Activated T-helper 1 cell treated with anti-CD3 and anti-CD28 coated beads, Interleukin-2, amount 50 U/mL, for 16 hours (primary cell): ENCODE data around the gene SRGAP1.
"Not testable (repeated sequence)": the region's sequence is repeated elsewhere in the genome, so short reads cannot be mapped to it uniquely, and the experiment has no call there.

Experiments used
- DNase-seq, 2 donors: peaks; one replicate each; pipeline ENCODE4 v3.0.0-alpha.2; 2020; ENCODE audit warnings: low read depth in 1 of 2, low spot score in 1 of 2

Gene SRGAP1

DNA sequence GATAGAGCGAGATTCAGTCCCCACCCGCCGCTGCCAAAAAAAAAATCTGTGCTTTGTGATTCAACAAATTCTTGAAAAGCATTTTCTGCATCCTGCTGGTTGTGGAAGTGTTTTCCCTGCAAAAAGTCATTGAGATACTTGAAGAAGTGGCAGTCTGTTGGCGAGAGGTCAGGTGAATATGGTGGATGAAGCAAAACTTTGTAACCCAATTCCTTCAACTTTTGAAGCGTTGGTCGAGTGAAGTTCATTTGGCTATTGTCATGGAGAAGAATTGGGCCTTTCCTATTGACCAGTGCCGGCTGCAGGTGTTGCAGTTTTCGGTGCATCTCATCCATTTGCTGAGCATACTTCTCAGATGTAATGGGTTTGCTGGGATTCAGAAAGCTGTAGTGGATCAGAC lies 20.9 kb downstream of the SRGAP1 start:
- DNase-seq, result no peak

DNA sequence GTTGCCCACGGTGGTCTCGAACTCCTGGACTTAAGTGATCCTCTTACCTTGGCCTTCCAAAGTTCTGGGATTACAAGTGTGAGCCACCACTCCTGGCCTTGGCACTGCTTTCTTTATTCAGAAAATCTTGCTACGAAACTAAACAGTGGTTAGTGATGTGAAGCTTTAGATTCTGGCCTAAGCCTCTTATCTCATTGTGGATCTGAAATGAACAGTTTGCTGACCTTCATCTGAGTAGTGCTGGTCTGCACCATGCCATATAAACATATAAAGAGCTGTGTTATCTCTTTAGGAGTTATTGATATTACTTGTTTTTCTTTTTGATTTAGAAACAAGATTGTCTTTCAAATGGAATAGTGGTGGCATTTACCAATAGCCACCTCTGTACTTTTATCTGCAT lies 22.6 kb downstream of the SRGAP1 start:
- no peak for DNase-seq

DNA sequence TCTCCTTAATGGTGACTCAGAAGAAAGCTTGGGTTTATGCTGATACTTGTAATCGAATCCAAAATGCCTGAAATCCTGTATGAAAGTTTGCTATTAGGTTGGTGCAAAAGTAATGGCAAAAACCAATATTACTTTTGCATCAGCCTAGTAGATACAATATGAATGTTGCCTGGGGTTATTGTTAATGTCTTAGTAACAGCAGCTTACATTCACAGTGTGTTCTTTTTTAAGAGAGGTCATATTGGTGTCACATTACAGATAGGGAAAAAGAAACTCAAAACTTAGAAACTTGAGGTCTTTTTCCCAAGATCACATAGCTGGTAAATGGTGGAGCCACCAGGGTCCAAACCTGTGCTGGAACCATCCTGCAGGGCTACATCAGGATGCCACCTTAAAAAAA lies 25.2 kb downstream of the SRGAP1 start:
- no peak for DNase-seq

DNA sequence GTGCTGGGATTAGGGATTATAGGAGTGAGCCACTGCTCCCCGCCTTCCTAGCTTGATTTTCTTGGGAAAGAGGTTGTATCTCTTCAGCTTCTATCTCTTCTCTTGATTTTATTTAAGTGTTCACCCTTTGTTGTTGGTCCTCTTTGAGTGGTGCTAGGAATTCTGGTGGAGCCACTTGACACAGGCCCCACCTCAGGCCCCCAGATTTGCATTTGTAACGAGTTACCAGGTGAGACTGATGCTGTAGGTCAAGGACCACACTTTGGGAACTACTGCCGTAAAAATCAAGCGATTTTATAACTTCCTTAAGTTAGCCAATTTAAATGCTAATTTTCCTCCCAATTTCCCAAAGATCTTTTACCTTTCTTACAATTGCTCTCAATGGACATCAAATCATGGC lies 26.3 kb downstream of the SRGAP1 start:
- DNase-seq, result no peak

DNA sequence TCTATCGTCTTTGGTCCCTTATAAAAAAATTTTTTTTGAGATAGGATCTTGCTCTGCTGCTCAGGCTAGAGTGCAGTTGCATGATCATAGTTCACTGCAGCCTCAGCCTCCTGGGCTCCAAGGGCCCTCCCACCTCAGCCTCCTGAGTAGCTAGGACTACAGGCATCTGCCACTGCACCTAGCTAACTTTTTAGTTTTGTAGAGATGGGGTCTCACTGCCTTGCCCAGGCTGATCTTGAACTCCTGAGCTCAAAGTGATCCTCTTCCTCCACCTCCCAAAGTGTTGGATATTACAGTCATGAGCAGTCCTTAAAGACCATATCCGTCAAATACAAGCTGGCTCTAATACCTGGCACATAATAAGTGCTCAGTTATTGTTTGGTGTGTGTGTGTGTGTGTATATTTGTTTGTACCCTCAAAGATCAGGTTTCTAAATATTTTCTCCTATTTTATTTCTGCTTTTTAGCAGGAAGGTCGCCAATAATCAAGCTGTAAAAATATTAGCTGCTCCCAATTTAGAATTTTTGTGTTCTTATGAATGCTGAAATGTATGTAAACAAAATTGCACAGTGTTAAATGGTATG lies 30.5 kb downstream of the SRGAP1 start:
- DNase-seq, result no peak

DNA sequence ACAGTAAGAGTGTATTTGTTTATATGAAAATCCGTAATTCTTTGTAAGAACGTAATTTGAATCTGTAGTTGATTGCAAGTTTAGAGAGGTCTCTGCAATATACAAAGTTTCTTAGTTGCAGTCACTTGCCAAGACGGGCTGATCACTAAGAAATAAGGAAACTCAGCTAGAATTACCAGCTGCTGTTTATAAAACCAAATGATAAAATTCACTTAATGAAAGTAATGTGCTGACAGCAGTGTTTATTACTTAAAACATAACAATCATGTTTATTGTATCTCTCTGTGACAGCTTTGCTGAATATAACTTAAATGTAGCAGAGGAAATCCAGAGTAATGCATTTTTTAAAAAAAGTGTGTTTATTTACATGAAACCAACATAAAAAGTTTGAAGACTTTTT lies 31.2 kb downstream of the SRGAP1 start:
- DNase-seq, result no peak

DNA sequence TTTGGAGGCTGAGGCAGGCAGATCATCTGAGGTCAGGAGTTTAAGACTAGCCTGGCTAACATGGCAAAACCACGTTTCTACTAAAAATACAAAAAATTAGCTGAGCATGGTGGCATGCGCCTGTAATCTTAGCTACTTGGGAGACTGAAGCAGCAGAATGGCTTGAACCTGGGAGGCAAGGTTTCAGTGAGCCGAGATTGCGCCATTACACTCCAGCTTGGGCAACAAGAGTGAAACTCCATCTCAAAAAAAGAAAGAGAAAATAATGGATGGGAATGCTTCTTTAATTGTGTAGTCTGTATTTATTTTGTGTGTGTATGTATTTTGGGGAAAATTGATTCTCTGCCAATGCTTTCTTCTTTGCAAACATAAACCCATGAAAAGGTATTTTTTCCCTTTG lies 32.5 kb downstream of the SRGAP1 start:
- DNase-seq, result no peak

DNA sequence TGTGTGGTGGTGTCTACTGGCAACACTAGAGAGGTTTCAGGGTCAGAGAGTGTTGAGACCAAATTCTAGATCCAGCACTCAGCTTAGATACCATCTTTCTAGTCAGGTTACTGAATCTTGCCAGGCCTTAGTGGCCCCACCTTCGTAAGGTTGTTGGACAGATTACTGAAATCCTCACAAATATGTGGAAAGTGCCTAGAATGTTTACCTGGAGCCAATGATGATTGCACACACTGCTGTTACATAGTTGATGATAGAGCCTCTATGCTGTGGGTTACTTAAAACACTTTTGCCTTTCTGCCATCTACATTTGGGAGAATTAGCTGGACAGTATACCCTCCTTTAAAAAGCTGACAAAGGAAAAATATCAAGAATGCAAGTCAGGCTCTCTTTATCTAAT lies 33.2 kb downstream of the SRGAP1 start:
- DNase-seq, result no peak

DNA sequence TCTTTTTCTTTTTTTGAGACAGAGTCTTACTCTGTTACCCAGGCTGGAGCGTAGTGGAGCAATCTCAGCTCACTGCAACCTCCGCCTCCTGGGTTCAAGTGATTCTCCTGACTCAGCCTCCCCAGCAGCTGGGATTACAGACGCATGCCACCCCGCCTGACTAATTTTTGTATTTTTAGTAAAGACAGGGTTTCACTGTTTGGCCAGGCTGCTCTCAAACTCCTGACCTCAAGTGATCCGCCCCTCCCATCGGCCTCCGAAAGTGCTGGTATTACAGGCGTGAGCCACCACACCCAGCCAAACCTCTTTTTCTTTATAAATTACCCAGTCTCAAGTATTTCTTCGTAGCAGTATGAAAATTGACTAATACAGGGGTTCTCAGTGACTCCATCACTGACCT lies 35.7 kb downstream of the SRGAP1 start:
- DNase-seq, result not testable (repeated sequence)

DNA sequence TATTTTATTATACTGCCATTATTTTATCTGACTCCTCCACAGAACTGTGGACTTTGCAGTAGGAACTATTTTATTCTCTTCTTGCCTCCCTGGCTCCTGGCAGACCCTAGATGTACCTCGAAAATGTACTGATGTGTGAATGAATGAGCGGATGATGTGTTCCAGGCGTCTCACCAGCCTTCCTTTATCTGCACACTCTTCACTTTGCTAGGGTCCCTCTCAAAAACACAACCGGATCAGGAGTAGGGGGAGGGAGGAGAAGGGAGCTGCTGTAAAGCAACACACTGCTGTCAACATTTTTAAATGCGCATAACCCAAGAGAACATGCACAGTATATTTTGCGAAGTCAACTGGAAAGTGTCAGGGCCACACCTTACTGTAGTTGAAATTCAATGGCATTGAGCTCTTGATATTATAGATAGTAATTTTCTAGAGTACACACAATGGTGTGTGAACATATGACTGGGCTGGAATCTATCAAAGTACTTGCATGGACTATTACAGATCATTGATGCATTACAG lies 36.3 kb downstream of the SRGAP1 start:
- no peak for DNase-seq

DNA sequence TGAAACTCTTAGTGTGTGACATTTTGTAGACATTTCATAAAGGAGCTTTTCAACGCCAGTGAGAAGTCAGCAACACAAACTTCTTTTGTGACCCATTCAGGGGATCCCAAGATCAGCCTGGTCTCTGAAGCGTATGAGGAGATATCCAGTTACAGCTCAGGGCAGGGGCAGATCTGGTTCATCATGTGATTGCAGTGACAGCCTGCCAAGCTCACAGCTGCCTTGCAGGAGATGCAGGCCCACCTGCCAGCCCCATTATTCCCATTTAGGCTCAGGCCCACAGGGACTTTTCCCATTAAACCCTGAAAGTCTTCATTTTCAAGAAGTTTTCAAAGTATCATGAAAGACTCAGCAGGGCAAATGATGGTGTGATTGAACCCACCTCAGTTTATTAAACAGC lies 38.3 kb downstream of the SRGAP1 start:
- no peak for DNase-seq

DNA sequence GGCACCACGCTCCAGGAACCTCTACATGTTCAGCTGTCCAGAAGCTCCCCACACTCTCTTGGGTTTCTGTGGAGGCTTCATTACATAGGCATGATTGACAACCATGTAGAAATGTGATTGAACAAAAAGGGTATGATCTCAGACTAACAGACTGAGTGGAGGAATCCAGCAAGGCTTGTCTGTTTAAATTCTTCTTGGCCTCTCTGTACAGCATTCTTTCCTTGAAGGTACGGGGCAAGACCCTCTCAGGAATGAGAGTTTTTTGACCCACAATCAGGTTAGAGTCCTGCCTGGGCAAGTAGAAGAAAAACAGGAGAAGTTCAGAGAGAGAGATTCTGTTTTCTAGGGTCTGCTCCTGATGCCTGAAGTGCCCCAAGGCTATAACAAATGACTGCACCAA lies 40.9 kb downstream of the SRGAP1 start:
- no peak for DNase-seq

DNA sequence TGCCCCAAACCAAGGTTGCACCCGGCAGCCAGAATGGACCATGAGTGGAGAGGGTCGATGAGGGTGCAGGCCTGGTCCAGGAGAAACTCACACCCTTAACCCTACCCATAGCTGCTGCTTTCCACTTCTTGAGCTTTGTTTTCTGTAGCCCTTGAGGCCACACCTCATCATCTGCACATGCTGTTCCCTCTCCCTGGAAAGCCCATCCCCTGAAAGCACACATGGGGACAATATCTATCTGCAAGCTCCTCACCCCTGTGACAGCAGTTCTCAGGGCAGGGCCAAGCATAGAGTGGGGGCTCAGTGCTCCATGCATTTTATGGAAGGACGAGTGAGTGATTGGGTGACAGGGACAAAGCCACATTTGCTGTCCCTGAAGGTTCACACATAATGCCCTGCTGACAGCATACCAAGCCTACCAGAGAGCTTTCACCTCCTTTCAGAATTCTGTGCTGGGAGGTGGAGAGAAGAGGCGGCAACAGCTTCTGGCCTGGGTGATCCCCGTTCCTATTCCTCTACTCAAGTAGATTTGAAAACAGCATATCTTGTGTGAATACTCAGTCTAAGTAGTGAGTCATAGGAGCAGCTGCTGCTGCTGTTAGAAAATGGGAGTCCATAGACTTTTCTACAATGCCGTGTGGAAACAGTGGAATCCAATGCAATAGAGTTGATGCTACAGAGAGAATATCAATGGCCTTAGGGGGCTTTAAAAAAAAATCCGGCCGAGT lies 44.6 kb downstream of the SRGAP1 start:
- DNase-seq, result no peak

DNA sequence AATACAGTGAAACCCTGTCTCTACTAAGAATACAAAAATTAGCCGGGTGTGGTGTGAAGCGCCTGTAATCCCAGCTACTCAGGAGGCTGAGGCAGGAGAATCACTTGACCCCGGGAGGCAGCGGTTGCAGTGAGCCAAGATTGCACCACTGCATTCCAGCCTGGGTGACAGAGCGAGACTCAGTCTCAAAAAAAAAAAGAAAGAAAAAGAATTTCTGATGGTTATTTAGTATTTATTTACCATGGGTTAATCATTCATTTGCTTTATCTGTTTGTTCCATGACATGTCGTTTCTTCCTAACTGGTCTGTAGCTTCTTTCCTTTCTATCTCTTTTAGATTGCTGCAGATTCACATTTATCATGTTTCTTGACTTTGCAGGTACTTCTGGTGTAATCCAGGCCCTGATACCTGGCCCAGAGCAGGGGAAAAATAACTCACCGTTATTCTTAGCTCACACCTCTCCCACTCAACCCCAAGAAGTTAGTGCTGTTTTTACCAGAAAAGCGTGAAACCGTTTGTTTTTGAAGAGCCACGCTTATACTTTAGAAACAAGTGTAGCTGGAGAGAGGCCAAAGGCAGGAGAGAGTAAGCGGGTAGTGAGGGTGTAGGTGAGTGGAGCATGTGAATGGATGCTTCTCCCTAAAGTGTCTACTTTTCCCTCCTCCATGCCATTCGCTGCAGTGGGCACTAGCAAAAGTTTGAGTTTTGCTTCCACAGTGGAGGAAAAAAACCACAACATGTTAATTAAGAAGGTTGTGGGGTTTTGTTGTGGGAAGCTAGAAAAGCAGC lies 45.4 kb downstream of the SRGAP1 start:
- no peak for DNase-seq

DNA sequence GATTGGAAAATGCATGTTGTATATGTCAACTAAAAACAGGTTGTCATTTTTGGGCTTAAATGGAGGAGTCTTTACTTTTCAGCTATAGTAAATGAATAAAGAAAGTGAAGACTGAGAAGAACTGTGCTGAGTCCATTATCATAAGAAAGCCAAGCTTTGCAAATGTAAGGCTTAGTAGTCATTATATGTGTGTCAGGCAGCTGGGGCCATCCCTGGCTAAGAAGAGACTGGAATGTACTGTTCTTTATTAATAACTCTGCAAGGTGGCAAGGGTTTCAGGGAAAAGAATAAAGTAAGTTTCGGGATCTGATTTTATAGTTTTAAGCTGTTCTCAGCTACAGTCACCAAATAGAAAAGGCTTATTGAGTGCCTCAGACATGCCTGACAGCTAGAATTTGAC lies 48.7 kb downstream of the SRGAP1 start:
- no peak for DNase-seq

DNA sequence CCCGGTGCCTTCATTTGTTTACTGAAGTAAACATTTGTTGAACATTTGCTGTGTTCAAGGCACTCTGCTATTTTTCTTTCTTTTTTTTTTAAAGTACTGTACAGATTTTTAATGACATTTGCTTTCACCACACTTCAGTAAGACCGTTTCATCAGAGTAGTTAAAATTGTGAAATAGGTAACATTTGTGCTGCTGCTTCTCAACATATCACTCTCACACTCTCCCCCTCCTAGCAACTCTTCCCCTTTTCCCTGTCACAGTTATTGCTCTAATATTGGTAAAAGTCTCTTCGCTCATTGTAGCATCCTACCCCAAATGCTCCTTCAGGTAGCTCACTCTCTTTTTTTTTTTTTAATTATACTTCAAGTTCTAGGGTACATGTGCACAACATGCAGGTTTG lies 49.6 kb downstream of the SRGAP1 start:
- no peak for DNase-seq

DNA sequence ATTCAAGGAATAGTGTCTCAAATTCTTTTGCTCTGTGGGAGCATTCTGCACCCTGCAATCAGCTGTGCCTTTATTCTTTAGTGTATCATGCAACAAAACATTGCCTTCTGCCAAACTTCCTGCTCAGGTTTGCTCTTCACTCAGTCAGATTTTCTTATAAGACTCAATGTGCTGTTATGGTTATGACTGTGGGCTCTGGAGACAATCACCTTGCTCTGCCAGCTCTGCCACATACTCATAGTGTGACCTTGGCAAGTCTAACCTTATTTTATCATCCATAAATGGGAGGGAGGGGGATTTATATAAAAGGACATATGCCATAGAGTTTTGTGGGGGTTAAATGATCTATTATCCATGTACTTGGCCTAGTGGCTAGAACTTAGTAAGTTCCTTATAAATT lies 51.3 kb downstream of the SRGAP1 start:
- no peak for DNase-seq

DNA sequence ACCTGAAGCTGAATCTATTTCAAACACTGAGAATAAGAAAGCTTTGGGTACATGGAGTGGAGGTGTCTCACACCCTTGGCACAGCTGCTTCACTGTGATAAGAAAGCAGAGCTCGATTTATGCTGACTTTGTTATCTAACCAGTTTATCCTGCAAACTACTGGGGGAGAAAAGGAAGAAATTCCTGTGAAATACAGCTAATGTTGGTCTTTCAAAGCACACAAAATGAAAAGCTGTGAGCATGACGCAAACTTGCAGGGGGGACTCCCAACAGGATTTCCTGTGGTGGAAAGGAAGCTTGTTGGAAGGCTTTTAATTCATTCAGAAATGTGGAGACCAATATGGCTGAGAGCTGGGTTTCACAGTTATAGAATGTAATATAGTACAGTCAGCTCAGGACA lies 53.4 kb downstream of the SRGAP1 start:
- no peak for DNase-seq

DNA sequence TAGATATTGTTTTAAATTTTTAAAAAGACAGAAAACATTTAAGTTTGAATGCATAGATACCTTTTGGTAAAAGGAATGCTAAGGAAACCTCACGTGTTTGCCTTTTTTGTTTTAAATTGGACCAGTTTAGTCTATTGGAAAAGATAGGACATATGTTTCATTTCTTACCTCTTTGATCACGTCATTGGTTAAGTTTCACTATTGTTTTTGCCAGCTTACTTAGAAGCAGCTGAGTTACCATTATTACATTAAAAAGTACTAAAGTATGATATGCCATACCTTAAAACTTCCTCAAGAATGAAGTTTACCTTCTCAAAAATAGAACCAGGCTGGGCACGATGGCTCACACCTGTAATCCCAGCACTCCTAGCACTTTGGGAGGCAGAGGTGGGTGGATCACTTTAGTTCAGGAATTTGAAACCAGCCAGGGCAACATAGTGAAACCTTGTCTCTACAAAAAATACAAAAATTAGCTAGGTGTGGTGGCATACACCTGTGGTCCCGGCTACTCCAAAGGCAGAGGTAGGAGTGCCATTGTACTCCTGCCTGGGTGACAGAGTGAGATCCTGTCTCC lies 54.4 kb downstream of the SRGAP1 start:
- DNase-seq, result no peak

DNA sequence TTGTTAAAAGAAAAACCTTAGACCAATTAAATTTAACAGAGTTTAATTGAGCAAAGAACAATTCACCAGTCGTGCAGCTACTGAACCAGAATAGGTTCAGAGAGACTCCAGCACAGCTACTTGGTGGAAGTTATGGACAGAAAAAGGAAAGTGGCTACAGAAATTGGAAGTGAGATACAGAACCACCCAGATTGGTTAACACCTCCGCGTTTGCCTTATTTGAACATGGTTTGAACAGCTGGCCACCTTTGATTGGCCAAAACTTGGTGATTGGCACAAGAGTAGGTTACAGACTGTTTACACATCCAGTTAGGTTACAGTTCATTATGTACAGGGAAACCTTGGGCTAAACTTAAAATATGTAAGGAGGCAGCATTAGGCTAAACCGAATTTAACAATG lies 54.9 kb downstream of the SRGAP1 start:
- no peak for DNase-seq

DNA sequence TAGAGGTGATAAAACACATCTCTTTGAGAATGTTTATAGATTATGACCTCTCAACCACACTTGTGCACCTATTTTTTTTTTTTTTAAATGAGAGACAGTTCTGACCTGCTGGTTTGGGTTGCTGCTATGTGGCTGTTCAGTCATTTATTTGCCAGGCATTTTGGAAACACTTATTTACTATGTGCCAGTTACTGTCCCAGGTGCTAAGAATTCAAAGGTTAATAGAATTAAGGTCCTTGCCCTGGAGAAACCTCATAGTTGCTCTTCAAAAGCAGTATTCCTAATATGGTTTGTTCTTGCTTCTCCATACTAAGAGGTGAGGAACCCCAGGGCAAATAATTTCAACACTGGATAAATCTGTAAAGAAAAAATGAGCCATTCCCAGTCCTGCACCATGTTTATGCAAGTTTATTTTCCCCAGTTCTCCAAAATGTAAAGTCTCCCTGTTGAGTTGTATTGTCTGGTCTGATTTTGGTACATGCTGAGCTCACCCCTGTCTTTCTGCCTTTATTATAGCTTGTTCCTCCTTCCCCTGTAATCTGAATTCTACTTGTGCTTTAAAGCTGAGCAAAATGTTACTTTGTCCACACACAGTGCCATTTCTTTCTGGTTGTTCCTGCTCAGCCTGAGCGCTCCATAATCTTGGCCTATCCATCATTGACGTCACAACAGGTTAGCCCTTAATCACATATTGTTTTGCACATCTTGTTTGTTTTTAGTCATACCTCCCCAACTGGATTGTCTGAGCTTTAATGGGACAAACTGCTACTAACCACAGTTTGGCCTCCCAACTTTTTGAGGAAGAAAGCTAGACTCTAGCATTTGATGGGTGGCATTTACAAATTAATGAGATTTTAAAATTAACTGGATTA lies 56.7 kb downstream of the SRGAP1 start:
- no peak for DNase-seq
